Midbrain (tissue), 1 donor: Measurements from ENCODE around the gene ZNF784.

ENCODE experiments used
- DNase-seq: peaks from one replicate; lab custom pipeline; 2025; lab: John Stamatoyannopoulos, UW

The ZNF784 gene

DNA sequence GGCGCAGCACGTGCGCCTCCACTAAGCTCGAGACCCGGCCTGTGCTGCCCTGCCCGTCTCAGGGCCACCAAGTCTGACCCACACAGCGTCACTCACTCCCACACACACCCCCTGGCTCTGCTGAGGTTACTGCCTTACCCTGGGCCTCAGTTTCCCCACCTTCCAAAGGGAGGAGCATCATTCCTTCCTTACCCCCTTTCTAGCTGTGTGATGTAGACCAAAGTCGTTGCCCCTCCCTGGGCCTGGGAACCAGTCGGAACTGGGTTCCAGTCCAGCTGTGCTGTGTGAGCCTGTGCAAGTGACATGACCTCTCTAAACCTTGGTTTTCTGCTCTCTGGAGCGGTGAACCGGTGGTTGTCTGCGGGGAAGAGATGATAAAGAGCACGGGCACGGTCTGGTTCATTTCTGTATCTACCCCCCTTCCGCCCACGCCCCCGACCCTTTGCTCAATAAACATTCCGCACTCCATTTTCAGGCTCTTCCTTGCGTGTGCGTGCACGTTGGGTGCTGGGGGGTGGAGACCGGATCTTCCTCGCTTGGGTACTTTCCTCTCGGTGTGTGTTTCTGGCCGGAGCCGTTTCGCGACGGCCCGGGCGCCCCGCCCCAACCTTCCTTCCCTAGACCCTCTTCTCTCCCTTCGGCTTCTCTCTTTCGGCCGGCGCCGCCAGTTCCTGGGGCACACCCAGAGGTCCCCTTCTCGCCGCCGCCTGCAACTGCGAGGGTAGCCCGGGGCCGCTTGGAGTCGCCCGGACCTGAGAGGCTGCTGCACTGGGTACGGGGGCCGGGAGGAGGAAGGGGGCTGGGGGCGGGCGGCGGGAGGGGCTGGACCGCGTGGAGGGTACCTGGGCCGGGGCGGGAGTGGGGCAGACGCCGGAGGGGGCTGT lies 18.9 kb upstream of the ZNF784 start, which contains the start of gene ZNF581:
TSS of gene ZNF581 (plus strand) at position 647 of the 884 bp plus-strand sequence. CDS start 923 bp downstream, outside the sequence.
- DNase-seq = peak; percentile 68

DNA sequence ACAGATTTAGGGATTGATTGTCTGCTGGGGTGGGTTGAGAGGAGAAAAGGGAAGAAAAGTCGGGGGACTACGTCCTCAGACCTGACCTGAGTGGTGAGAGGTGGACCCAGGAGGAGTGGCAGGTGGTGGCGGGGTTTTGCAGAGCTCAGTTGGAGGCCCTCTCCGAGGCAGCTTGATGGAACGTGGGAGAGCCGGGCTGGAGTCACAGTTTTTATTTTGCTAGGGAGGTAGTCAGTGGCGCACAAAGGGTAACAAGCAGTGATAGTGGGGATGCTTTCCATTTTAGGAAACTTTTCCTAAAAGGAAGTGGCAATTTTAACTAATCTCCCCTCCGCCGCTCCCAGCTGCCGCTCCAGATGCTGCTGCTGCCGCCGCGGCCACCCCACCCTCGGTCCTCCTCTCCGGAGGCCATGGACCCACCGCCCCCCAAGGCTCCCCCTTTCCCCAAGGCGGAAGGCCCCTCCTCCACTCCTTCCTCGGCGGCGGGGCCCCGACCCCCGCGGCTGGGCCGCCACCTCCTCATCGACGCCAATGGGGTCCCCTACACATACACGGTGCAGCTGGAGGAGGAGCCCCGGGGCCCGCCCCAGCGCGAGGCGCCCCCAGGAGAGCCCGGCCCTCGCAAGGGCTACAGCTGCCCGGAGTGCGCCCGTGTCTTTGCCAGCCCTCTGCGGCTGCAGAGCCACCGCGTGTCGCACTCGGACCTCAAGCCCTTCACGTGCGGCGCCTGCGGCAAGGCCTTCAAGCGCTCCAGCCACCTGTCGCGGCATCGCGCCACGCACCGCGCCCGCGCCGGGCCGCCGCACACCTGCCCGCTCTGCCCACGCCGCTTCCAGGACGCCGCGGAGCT lies 18.0 kb upstream of the ZNF784 start:
- no peak for DNase-seq

DNA sequence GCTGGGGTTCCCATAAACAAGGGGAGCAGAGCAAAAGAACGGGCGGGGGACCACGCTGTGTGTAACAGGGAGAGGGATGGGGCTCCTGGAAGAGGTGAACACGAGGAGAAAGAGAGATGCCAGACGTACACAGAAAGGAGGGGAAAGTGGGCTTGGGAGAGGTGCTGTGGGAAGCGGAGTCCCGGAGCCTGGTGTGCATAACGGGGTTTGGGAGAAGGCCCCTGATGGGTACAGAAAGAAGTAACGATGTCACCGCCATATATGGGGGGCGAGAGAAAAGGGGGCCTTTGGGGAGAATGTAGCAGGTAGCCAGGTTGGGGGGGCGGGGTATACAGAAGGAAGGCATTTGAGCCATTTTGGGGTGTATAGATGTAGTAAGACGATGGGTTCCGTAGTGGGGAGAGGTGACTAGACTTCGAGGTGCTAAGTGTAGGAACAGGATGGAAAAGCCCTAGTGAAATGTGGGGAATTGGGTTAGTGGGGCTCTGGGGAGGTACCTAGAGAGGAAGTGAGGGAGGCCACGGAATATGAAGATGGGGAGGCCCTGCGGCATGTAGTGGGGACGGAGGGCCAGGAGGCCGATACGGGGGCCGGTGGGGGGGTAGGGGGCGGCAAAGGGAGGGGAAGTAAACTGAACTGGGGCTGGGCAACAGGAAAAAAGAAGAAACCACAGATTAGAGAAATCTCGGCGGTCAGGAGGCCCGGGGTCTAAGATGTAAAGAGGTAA lies 17.2 kb upstream of the ZNF784 start:
- DNase-seq = peak; percentile 53

DNA sequence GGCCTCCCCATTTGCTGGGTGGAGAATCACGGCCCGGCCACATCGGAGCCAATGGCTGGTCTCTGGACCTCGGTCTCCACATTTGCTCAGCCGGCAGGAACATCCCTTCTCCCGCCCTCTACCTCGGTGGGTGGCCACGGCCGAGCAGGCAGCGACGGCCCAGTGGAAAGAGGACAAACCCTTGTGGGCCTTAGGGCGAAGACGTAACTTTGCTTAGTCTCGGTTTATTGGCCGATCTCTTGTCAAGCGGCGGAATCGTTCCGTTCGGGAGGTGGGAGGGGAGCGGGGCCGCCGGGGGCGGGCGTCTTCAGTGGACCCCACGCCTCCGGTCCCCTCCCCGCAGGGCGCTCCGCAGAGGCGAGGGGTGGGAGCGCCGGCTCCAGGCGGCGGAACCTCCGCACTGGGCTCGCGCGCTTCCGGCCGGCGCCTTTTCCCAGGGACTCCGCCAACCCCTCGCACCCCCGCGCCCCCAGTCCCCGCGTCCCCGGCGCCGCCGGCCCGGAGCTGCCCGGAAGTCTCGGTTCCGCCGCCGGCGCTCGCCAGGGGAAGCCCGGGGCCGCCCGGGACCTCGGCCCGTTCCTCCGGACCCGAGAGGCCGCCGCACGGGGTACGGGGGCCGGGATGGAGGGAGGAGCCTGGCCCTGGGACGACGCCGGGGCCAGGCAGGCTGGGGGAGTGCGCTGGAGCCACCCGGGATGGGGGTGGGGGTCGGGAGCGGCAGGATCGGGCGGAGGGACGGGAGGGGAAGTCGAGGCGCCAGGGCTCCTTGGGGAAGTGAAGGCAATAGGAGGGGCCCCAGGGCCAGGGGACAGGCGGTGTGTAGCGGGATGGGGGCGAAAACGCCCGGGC lies 16.4 kb upstream of the ZNF784 start, which contains the start of gene ZNF580:
TSS of gene ZNF580 (plus strand) at position 426 of the 849 bp plus-strand sequence. CDS start 1,507 bp downstream, outside the sequence.
- DNase-seq = peak; percentile 64

DNA sequence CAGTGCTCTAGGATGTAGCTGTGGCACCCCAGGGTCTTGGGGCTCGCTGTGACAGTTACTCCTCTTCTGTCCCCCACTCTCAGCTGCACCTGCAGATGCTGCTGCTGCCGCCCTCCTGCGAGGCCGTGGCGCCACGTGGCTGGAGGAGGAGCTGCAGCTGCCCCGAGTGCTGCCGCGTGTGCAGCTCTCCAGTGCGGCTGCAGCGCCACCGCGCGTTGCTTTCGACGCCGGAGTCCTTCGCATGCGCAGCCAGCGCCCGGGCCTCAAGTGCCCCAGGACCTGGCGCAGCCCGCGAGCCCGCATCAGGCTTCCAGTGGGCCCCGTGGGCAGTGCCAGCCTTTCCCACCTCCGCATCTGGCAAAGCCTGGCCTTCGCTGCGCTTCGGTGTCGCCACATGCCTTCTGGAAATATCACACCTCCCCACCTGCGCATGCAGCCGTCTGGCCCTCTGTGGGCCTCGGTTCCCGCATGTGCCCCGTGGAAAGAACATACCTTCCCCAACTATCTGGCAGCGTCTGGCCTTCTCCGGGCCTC lies 15.7 kb upstream of the ZNF784 start:
- DNase-seq = peak; percentile 42

DNA sequence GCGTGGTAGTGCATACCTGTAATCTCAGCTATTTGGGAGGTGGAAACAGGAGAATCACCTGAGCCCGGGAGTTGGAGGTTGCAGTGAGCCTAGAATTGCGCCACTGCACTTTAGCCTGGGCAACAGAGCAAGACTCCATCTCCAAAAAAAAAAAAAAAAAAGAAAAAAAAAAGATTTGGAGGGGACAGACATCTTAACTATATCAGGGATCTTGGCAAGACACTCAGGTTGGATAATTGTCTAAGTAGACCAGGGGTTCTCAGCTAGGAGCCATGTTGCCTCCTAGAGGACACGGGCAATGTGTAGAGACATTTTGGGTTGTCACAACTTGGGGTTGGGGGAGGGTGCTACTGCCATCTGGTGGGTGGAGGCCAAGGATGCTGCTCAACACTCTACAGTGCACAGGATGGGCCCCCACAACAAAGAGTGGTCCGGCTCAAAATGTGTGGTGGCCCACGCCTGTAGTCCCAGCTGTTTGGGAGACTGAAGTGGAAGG lies 14.5 kb upstream of the ZNF784 start:
- no peak for DNase-seq

DNA sequence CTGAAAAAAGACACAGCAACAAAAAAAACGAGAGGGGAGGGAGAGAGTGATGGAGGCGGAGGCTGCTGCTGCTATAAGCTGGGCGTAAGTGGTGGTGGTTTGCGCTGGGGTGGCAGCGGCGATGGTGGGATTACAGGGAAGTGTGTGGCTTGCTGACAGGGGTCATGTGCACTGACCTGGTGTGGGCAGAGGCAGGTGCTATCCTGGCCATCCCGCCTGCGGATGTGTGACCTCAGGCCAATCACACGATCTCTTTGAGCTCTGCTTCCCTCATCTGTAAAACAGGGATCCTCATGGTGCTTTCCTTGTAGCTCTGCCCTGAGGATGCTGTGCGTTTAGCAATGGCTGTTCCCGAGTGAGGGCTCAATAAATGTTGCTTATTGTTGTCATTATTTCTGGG lies 13.2 kb upstream of the ZNF784 start:
- no peak for DNase-seq

DNA sequence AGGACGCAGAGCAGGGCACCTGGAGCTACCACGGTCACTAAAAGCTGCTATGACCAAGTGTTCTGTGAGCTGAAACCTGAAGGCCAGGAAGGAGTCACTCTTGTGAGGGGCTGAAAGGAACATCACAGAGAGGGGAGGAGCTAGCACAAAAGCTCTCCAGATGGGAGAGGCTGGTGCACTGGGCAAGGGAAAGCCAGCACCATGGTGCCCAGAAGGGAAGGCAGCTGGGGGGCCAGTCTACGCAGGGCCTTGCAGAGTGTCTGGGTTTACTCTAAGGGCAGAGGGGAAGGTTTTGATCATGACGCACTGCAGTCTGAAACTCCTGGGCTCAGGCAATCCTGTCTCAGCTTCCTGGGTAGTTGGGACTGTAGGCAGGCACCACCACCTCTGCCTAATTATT lies 12.4 kb upstream of the ZNF784 start:
- no peak for DNase-seq

DNA sequence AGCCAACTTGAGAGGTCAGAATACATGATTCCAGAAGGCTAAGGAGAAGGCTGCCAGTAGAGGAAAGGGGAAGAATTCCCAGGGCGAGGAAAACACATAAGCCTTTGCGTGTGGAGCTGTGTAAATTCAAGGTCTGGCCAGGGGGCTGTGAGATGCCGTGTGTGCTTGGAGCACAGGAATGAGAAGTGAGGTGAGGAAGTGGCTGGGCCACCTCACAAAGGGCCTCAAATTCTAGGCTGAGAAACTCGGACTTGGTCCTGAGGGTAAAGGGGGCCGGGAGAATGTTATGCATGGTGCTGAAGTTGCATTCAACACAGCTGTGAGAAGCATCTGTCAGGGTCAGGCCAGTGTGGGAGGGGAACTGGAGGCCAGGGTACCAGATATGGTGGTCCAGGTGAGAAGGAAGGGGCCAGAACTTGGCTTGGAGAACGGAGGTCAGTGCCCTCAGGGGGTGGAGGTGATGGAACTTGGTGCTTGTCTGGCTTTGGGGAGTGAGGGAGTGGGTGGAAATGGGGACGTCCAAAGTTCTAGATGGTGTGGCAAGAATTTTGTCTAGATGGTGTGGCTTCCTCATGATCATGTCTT lies 11.6 kb upstream of the ZNF784 start:
- DNase-seq = no peak

DNA sequence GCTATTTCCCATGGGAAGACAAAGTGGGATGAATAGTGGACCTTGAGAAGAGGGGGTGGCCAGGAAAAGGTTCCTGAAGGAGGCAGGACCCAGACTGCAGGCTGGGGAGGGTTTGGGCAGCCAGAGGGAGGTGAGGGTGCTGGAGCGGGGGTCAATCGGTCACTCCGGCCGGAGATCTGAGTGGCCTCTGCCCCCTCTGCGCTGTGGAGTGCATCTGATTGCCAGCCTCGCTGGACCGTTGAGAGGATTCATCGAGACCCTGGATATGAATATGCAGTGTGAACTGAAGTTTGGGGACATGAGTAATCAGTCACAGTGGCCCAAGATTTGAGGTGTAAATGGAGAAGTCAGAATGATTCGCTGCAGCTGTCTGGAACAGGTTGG lies 11.0 kb upstream of the ZNF784 start:
- no peak for DNase-seq

DNA sequence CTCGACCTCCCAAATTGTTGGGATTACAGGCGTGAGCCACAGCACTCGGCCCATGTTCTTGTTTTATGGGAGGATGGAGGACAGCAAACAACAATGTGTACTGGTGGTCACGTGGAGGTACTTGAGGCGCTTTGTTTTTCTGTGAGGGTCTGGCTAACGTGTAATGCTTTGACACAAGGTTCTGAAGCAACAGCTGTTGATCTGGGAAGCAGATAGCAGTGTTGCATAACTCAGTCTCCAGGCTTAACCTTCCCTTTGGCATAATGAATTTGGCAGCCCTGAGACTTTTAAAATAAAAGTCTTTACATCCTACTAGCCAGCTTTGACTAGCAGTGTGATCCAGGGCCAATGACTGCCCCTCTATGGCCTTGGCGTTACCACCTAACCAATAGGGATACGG lies 9.5 kb upstream of the ZNF784 start:
- DNase-seq = no peak

DNA sequence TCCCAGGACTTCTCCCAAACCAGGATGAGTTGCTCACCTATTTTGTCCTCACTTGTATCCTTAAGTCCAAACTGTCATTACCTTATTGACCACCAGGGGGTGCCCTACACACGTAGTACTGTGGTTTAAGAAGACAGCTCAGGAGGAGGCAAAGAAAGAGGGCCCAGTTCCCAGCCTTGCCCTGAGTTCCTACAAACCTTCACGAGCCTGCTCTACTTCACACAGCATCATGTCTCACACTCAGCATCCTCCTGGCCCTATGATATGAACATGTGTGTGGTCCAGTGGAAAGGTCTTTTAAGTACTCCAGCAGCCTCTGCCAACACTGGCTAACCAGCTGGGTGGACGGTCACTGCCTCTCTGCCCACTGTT lies 8.1 kb upstream of the ZNF784 start:
- peak; percentile 91 for DNase-seq

DNA sequence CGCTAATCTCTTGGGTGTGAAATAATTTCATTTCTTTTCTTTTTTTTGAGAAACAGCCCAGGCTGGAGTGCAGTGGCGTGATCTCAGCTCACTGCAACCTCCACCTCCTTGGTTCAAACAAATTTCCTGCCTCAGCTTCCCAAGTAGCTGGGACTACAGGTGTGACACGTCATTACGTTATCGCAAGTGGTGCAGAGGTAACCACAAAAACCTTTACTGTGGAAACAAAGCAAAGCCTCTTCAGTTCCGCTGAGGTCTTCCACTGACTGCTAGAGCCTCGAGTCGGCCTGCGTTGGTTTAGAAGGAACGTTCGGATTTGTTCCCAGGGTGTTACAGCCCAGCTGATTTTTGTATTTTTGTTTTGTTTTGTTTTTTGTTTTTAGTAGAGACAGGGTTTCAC lies 2.0 kb upstream of the ZNF784 start:
- no peak for DNase-seq

DNA sequence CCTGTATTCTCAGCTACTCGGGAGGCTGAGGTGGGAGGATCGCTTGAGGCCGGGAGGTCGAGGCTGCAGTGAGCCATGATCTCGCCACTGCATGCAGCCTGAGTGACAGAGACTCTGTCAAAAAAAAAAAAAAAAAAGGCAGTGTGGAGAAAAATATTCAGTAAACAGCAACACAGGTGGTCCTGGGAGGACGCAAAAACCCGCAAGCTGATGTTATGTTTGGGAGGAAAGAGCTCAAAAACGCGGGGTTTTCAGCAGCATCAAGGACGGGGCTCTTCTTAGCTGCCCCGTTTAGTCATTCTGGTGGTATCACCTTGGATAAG lies 599 bp upstream of the ZNF784 start:
- no peak for DNase-seq

DNA sequence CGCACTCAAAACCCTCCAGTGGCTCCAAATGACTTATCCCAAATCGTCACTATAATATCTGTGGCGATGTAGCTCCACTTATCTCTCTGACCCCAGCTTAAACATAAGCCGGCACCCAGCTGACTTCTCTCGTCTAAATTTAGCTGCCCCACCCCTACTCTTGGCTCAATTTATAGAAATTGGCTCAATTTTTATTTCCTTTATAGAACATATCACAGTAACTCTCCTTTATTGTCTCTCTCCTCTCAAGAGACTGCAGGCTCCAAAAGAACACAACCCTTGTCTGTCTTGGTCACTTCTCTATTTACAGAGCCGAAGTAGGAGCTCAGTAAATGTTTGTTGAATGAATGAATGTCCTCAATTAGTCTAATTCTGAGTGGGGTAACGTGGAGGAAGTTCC lies 805 bp downstream of the ZNF784 start:
- no peak for DNase-seq

DNA sequence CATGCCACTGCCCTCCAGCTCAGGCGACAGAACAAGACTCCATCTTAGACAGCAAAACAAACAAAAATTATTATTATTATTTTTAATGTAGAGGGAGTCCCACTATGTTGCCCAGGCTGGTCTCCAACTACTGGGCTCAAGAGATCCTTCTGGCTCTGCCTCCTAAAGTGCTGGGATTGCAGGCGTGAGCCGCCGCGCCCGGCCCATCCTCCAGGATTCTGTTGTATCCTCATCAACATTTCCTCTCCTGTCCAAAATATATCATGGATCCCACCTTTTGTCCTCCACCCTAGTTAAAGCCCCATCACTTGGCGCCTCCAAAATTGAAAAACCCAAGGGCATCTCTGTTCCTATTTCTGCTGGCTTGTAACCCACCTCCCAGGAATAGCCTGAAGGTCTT lies 1.2 kb downstream of the ZNF784 start:
- DNase-seq = no peak

DNA sequence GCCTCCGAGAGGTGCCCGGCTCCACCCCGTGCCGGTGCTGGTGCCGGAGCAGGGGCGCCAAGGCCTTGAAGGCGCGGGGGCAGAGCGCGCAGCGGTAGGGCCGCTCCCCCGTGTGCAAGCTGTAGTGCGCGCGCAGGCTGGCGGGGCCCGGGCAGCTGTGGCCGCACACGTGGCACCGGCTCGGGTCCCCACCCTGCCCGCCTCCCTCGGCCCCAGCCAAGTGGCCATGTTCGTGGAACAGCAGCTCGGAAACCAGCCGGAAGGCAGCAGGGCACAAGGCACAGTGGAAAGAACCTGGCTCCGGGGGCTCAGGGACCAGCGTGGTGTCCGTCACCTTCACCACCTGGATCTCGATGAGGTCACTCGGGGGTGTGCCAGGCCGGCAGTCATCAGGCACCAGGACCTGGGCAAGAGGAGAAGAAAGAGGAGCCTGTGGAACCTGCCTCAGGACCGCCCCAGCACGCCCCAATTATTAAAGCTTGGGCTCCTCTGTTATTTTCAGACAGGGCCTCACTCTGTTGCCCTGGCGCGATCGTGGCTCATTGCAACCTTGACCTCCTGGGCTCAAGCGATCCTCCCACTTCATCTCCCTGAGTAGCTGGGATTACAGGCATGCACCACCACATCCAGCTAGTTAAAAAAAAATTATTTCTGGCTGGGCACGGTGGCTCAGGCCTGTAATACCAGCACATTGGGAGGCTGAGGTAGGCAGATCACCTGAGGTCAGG lies 2.0 kb downstream of the ZNF784 start:
- no peak for DNase-seq

DNA sequence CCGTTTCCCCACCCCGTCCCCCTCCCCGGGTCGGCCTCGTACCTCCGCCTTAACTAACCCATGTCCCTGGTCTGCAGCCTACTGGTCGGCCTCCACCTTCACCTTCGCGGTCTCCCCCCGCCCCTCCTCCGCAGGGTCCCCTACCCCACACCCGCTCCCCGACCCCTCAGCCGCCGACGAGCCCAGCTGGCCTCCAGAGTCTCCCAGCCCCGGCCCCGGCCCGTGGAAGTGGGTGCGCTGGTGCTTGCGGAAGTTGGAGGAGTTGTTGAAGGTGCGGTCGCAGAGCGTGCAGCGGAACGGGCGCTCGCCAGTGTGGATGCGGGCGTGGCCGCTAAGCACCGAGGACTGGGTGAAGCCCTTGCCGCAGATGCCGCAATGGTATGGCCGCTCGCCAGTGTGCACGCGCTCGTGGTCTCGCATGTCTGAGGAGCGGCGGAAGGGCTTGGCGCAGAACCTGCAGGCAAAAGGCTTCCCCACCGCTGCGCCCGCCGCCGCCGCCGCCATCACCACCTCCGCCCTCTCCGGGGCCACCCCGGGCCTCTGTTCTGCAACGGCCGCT lies 2.6 kb downstream of the ZNF784 start:
- DNase-seq = no peak

DNA sequence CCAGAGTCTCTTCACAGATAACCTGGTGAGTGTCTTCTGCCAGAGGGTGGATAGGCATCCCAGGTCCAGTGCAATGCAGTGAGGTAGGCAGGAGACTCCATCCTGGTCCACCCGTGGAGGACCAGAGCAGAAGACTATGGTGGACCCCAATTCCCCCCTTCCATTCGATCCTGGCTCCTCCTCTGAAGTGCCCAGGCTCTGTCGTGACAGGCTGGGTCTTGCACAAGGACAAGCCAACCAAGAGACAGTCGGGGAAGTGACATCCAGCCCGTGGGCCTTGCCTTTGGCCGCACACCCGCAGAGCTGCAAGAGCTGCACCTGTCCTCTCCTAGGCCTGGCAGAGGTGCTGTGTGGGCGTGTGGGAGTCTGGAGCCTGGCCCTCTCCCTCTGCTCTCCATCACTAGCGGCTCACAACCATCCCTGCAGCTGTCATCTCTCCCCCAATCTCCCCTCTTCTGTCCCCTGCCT lies 3.1 kb downstream of the ZNF784 start:
- no peak for DNase-seq
